Breast epithelium (tissue), 4 donors: ENCODE measurements around the gene VPS26A. TPM values are rescaled to one million over a fixed set of nuclear protein-coding genes. Genes with fewer than 3 reads are reported as not detected.

ENCODE experiments used
- DNase-seq, 2 donors: peaks; one replicate each; pipeline ENCODE4 v3.0.0-alpha.2; 2019; ENCODE audit warnings: low spot score in 2 of 2
- H3K27ac ChIP-seq, 2 donors: fragments of 200-600 bp; sonication (generic) in 1 of 2; one replicate each; pipeline ENCODE4 v1.5.1; 2016 to 2019; ENCODE audit warnings: mild to moderate bottlenecking in 1 of 2
- H3K27me3 ChIP-seq, 2 donors: fragments of 200-600 bp; sonication (generic) in 1 of 2; one replicate each; pipeline versions ENCODE4 v1.5.1 to v1.6.0; 2017 to 2019; ENCODE audit warnings: control low read depth in 1 of 2, mild to moderate bottlenecking in 1 of 2
- H3K36me3 ChIP-seq: fragments of 200-600 bp; one replicate; pipeline ENCODE4 v1.5.1; 2019
- H3K4me1 ChIP-seq, 2 donors: fragments of 200-600 bp; sonication (generic); one replicate each; pipeline ENCODE4 v1.5.1; 2016 to 2019; ENCODE audit warnings: control low read depth in 1 of 2
- H3K4me3 ChIP-seq, 3 donors: fragments of 200-600 bp; sonication (generic); 1 replicate in 2 of 3; 2 replicates in 1 of 3; pipeline ENCODE4 v1.5.1; 2016 to 2019; ENCODE audit warnings: mild to moderate bottlenecking in 3 of 3, moderate library complexity in 2 of 3
- H3K9me3 ChIP-seq, 2 donors: fragments of 200-600 bp; sonication (generic) in 1 of 2; one replicate each; pipeline ENCODE4 v1.5.1; 2016 to 2019; ENCODE audit warnings: control low read depth in 1 of 2
- CTCF ChIP-seq, 3 donors: fragments of 450-650 bp; IDR thresholded peaks; one replicate each; pipeline ENCODE4 v1.5.1; 2016 to 2017; ENCODE audit warnings: antibody characterized with exemption in 3 of 3, mild to moderate bottlenecking in 3 of 3, moderate library complexity in 3 of 3
- POLR2A ChIP-seq: fragments of 450-650 bp; IDR thresholded peaks from one replicate; pipeline ENCODE4 v1.6.1; 2016; ENCODE audit warnings: antibody characterized with exemption, mild to moderate bottlenecking, moderate library complexity
- POLR2AphosphoS5 ChIP-seq, 3 donors: sonication (generic); formaldehyde crosslinking; IDR thresholded peaks; one replicate each; pipeline ENCODE4 v1.6.1; 2017; ENCODE audit warnings: antibody characterized with exemption in 3 of 3
- intact Hi-C: fragments of 100-400 bp; cut with DNase I; formaldehyde crosslinking; loops from one replicate; pipeline ENCODE4 v1.15.1; 2023; ENCODE audit warnings: low total_unique reads
- total RNA-seq, 3 donors: library from RNA; depleted of rRNA; stranded (reverse); fragments of >200 nt; gene quantifications; one replicate each; pipeline ENCODE4 v1.1.0, GENCODE V29; 2016

Gene VPS26A
- total RNA-seq, 3 donors from 2014 or later: 32.1 to 56.0 (median 40.8) TPM

GRCh38 chr10:69217119-69217754, 93.3 kb downstream of the VPS26A start:
- Histone ChIP-seq H3K27ac (no peak overlapping the region), H3K4me3 (no peak overlapping the region), H3K36me3 (no peaks in the 10 kb centered on the region), H3K27me3 (no peaks in the 10 kb centered on the region), H3K9me3 (no peaks in the 10 kb centered on the region), H3K4me1 (no peaks in the 10 kb centered on the region)
- TF ChIP-seq POLR2A (no peak), CTCF (IDR thresholded peaks at IDR 0.05) (no peak), POLR2AphosphoS5 (IDR thresholded peaks at IDR 0.05) (no peak)
- no peak for DNase-seq
- intact Hi-C loops: no loop called here

DNA sequence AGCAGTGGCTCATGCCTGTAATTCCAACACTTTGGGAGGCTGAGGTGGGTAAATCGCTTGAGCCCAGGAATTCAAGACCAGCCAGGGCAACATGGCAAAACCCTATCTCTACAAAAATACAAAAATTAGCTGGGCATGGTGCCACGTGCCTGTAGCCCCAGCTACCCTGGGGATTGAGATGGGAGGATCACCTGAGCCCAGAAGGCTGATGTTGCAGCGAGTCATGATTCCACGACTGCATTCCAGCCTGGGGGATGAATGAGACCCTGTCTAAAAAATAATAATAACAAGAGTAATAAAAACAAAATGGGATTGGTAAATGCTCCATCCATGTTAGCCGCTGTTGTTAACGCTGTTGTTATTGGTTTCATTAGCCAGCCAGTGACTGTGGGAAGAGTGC, 94.9 kb downstream of the VPS26A start:
- Histone ChIP-seq H3K9me3 (no peaks in the 10 kb centered on the region), H3K36me3 (no peaks in the 10 kb centered on the region), H3K4me3 (no peak overlapping the region), H3K4me1 (no peaks in the 10 kb centered on the region), H3K27me3 (no peaks in the 10 kb centered on the region), H3K27ac (no peak overlapping the region)
- DNase-seq: no peak
- no peak for TF ChIP-seq POLR2A
- no peak for TF ChIP-seq CTCF (IDR thresholded peaks at IDR 0.05)
- TF ChIP-seq POLR2AphosphoS5 (IDR thresholded peaks at IDR 0.05): no peak
- intact Hi-C loops: no loop called here

- DNase-seq: no peak
- no peak for TF ChIP-seq CTCF (IDR thresholded peaks at IDR 0.05)
- no peak for TF ChIP-seq POLR2AphosphoS5 (IDR thresholded peaks at IDR 0.05)
- no peak for TF ChIP-seq POLR2A
- H3K27ac ChIP-seq: no peak within 1 kb of the TSS
- no peaks in the 10 kb centered on the region for H3K4me1 ChIP-seq
- no peaks in the 10 kb centered on the region for H3K9me3 ChIP-seq
- H3K36me3 ChIP-seq: no peaks in the 10 kb centered on the region
- H3K27me3 ChIP-seq: no peaks in the 10 kb centered on the region
- H3K4me3 ChIP-seq: no peak within 1 kb of the TSS
- intact Hi-C loops: no loop called here
Observed at GRCh38 chr10:69220041-69220451, 96.1 kb downstream of the VPS26A start, which contains the start of gene HKDC1. TSS of gene HKDC1 (plus strand) at chr10:69220332. CDS start at chr10:69220436, 104 bp downstream.

DNA sequence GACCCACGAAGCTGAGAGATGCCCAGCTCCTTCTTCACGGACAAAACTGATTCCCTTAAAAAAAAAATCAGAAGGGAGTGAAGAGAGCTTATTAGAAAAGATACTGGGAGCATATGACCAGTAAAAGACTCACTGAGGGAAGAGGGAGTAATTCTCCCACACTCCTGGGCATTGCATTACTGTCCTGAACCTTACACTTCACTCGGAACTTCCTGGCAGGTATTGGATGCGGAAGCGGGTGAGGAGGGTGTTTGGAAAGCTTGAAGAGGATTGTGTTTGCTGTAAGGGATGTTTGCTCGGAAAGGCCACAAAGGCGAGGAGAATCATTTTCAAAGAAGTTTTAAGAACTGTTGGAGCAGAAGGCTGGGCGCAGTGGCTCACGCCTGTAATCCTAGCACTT, 96.5 kb downstream of the VPS26A start:
- no peaks in the 10 kb centered on the region for H3K4me1 ChIP-seq
- no peak for TF ChIP-seq CTCF (IDR thresholded peaks at IDR 0.05)
- no peak for TF ChIP-seq POLR2AphosphoS5 (IDR thresholded peaks at IDR 0.05)
- TF ChIP-seq POLR2A: no peak
- H3K27ac ChIP-seq: no peak overlapping the region
- no peaks in the 10 kb centered on the region for H3K27me3 ChIP-seq
- no peaks in the 10 kb centered on the region for H3K9me3 ChIP-seq
- no peak for DNase-seq
- no peaks in the 10 kb centered on the region for H3K36me3 ChIP-seq
- H3K4me3 ChIP-seq: no peak overlapping the region
- intact Hi-C loops: no loop called here

Other genes starting within 250 kb of the VPS26A start
- gene DDX50, start 222.9 kb upstream of the VPS26A start, total RNA-seq: 10 to 100 TPM; 40.3 to 50.2 (median 43.9) TPM
- 10 to 100 TPM; 52.6 to 83.9 (median 66.7) TPM for gene DDX21, start 168.0 kb upstream of the VPS26A start, total RNA-seq
- gene KIFBP, start 135.4 kb upstream of the VPS26A start, total RNA-seq: 10 to 100 TPM; 28.2 to 37.9 (median 29.1) TPM
- gene SRGN, start 36.1 kb upstream of the VPS26A start, total RNA-seq: 100 to 1,000 TPM in 2 of 3 donors, 10 to 100 TPM in 1; 97.2 to 208 (median 114) TPM
- 10 to 100 TPM; 24.3 to 40.1 (median 28.5) TPM for gene SUPV3L1, start 56.1 kb downstream of the VPS26A start, total RNA-seq
- 1 to 10 TPM in 1 of 3 donors, under 1 TPM in 1, not detected in 1; 0.15 to 2.0 TPM for gene HKDC1, start 96.2 kb downstream of the VPS26A start, total RNA-seq
- 10 to 100 TPM; 51.2 to 63.4 (median 57.4) TPM for gene HK1, start 154.3 kb downstream of the VPS26A start, total RNA-seq